MG63 (cell line): ENCODE results near the gene EPHA6. TPM values are rescaled to one million over a fixed set of nuclear protein-coding genes. Genes with fewer than 3 reads are reported as not detected.

Experiments
- DNase-seq: peaks from one replicate; pipeline ENCODE4 v3.0.0-alpha.2; 2020
- H3K27me3 ChIP-seq: fragments of 250-450 bp; sonication (Bioruptor Pico); 2 replicates; pipeline ENCODE4 v1.5.1; 2020; ENCODE audit warnings: mild to moderate bottlenecking, moderate library complexity
- H3K36me3 ChIP-seq: fragments of 250-450 bp; sonication (Bioruptor Pico); 2 replicates; pipeline ENCODE4 v1.5.1; 2020; ENCODE audit warnings: mild to moderate bottlenecking, moderate library complexity
- H3K4me3 ChIP-seq: fragments of 250-450 bp; sonication (Bioruptor Pico); 2 replicates; pipeline ENCODE4 v1.5.1; 2020; ENCODE audit warnings: mild to moderate bottlenecking, moderate library complexity
- H3K9me3 ChIP-seq: fragments of 250-450 bp; sonication (Bioruptor Pico); 2 replicates; pipeline ENCODE4 v1.5.1; 2020; ENCODE audit warnings: mild to moderate bottlenecking, moderate library complexity
- total RNA-seq: library from RNA; depleted of rRNA; stranded (reverse); fragments of >200 nt; shearing (Covaris generic); gene quantifications from 2 replicates; pipeline ENCODE4 v1.2.3, GENCODE V29; 2014; ENCODE audit warnings: low replicate concordance; rRNA removed

Gene EPHA6
- total RNA-seq, result 0.30 TPM in 1 of 2 replicates, not detected in the other

GRCh38 chr3:96813820-96814650, at the start of gene EPHA6:
TSS of gene EPHA6 (plus strand) at chr3:96814594.
- Histone ChIP-seq H3K27me3 (peaks cover 22% of the 10 kb centered on the region), H3K36me3 (no peaks in the 10 kb centered on the region), H3K4me3 (peak within 1 kb of the TSS; percentile 55), H3K9me3 (no peaks in the 10 kb centered on the region)
- peak; percentile 79 for DNase-seq

GRCh38 chr3:96776818-96777217, 37.6 kb upstream of the EPHA6 start:
- no peaks in the 10 kb centered on the region for H3K36me3 ChIP-seq
- no peak overlapping the region for H3K4me3 ChIP-seq
- DNase-seq, result no peak
- H3K9me3 ChIP-seq, result no peaks in the 10 kb centered on the region
- no peaks in the 10 kb centered on the region for H3K27me3 ChIP-seq

- Histone ChIP-seq H3K9me3 (no peaks in the 10 kb centered on the region), H3K4me3 (no peak overlapping the region)
These were observed 34.6 kb upstream of the EPHA6 start for GRCh38 chr3:96779810-96780209.

GRCh38 chr3:96796101-96796500, 18.3 kb upstream of the EPHA6 start:
- no peaks in the 10 kb centered on the region for H3K9me3 ChIP-seq
- no peaks in the 10 kb centered on the region for H3K36me3 ChIP-seq
- no peaks in the 10 kb centered on the region for H3K27me3 ChIP-seq
- no peak for DNase-seq
- H3K4me3 ChIP-seq, result no peak overlapping the region

More at GRCh38 chr3:96779810-96780209, 34.6 kb upstream of the EPHA6 start:
- no peaks in the 10 kb centered on the region for H3K27me3 ChIP-seq
- DNase-seq, result no peak
- H3K36me3 ChIP-seq, result no peaks in the 10 kb centered on the region

GRCh38 chr3:96803870-96804269, 10.5 kb upstream of the EPHA6 start:
- no peak overlapping the region for H3K4me3 ChIP-seq
- DNase-seq, result no peak
- no peaks in the 10 kb centered on the region for H3K36me3 ChIP-seq
- H3K9me3 ChIP-seq, result no peaks in the 10 kb centered on the region
- H3K27me3 ChIP-seq, result no peaks in the 10 kb centered on the region

GRCh38 chr3:96806341-96806740, 8.1 kb upstream of the EPHA6 start:
- Histone ChIP-seq H3K4me3 (no peak overlapping the region), H3K9me3 (no peaks in the 10 kb centered on the region), H3K36me3 (no peaks in the 10 kb centered on the region), H3K27me3 (no peaks in the 10 kb centered on the region; the same call in 1 of the 2 replicates)
- DNase-seq, result no peak

- no peaks in the 10 kb centered on the region for H3K36me3 ChIP-seq
- peaks cover 22% of the 10 kb centered on the region for H3K27me3 ChIP-seq
- no peaks in the 10 kb centered on the region for H3K9me3 ChIP-seq
- H3K4me3 ChIP-seq, result peak overlapping the region; percentile 55
- peak; percentile 83 for DNase-seq
These were observed 1.1 kb upstream of the EPHA6 start for GRCh38 chr3:96813134-96813819.

- no peaks in the 10 kb centered on the region for H3K36me3 ChIP-seq
- DNase-seq, result no peak
- peak overlapping the region; percentile 55 for H3K4me3 ChIP-seq
- H3K27me3 ChIP-seq, result peaks cover 22% of the 10 kb centered on the region
- H3K9me3 ChIP-seq, result no peaks in the 10 kb centered on the region
These were observed 515 bp downstream of the EPHA6 start for GRCh38 chr3:96814651-96815567.

GRCh38 chr3:96831175-96831574, 16.8 kb downstream of the EPHA6 start:
- H3K36me3 ChIP-seq, result no peaks in the 10 kb centered on the region
- H3K4me3 ChIP-seq, result no peak overlapping the region
- H3K27me3 ChIP-seq, result no peaks in the 10 kb centered on the region
- no peaks in the 10 kb centered on the region for H3K9me3 ChIP-seq
- DNase-seq, result no peak

- H3K9me3 ChIP-seq, result no peaks in the 10 kb centered on the region
- DNase-seq, result no peak
- no peak overlapping the region for H3K4me3 ChIP-seq
- H3K27me3 ChIP-seq, result no peaks in the 10 kb centered on the region
- H3K36me3 ChIP-seq, result no peaks in the 10 kb centered on the region
These were observed 18.9 kb downstream of the EPHA6 start for GRCh38 chr3:96833301-96833700.

- DNase-seq, result no peak
- Histone ChIP-seq H3K4me3 (no peak overlapping the region), H3K9me3 (no peaks in the 10 kb centered on the region), H3K27me3 (no peaks in the 10 kb centered on the region), H3K36me3 (no peaks in the 10 kb centered on the region)
These were observed 21.9 kb downstream of the EPHA6 start for GRCh38 chr3:96836153-96836915.

GRCh38 chr3:96843505-96844203, 29.3 kb downstream of the EPHA6 start:
- Histone ChIP-seq H3K36me3 (no peaks in the 10 kb centered on the region), H3K4me3 (no peak overlapping the region), H3K9me3 (no peaks in the 10 kb centered on the region), H3K27me3 (no peaks in the 10 kb centered on the region)
- DNase-seq, result no peak

- H3K4me3 ChIP-seq, result no peak overlapping the region
- no peaks in the 10 kb centered on the region for H3K36me3 ChIP-seq
- no peaks in the 10 kb centered on the region for H3K27me3 ChIP-seq
- H3K9me3 ChIP-seq, result no peaks in the 10 kb centered on the region
- DNase-seq, result no peak
These were observed 29.8 kb downstream of the EPHA6 start for GRCh38 chr3:96844204-96844514.

- H3K27me3 ChIP-seq, result no peaks in the 10 kb centered on the region
- H3K36me3 ChIP-seq, result no peaks in the 10 kb centered on the region
- DNase-seq, result no peak
- H3K4me3 ChIP-seq, result no peak overlapping the region
- no peaks in the 10 kb centered on the region for H3K9me3 ChIP-seq
These were observed 38.5 kb downstream of the EPHA6 start for GRCh38 chr3:96852849-96853248.

GRCh38 chr3:96860882-96861281, 46.5 kb downstream of the EPHA6 start:
- no peaks in the 10 kb centered on the region for H3K27me3 ChIP-seq
- no peak for DNase-seq
- H3K4me3 ChIP-seq, result no peak overlapping the region
- H3K9me3 ChIP-seq, result no peaks in the 10 kb centered on the region
- H3K36me3 ChIP-seq, result no peaks in the 10 kb centered on the region
